ENCODE measurements around the gene DGKH. TPM values are rescaled to one million over a fixed set of nuclear protein-coding genes. Genes with fewer than 3 reads are reported as not detected.

DGKH gene
- total RNA-seq, 1 experiment from 2014 or later = 9.3 TPM

DNA sequence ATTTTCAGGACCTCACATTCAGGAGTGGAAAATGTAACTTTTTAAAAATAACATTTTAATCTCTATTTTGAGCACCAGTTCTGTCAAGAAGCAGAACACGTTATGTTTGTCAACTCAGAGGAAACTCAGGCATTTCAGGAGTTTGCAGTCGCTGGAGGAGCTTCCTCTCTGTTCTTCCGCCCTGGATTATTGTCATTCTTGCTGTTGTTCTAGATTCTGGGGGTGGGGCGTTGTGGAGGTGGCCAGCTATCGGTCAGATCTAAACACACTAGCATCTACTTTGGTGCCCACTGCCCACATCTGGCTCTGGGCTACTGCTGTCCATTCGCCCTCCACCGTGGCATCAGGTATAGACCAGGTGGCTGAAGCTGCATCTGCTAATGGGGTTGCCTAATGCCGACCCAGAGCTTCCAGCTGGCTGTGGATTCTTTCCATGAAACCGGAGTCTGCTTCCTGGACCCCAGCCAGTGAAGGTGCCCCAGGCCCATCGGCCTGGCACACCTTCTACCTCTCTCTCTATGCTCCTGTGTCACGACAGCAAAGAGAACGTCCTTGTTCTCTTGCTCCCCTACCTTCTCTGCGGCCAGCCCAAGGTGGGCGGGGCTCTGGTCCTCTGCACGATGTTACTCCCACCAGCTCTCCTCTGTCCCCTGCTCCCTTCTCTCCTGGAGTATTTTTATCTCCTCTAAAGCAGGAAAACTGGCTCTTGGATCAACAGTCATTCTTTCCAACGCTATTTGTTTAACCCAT is 36.7 kb upstream of the DGKH start:
- intact Hi-C loops (cut with micrococcal nuclease; ENCODE audit: unreplicated experiment) = no loop called here

DNA sequence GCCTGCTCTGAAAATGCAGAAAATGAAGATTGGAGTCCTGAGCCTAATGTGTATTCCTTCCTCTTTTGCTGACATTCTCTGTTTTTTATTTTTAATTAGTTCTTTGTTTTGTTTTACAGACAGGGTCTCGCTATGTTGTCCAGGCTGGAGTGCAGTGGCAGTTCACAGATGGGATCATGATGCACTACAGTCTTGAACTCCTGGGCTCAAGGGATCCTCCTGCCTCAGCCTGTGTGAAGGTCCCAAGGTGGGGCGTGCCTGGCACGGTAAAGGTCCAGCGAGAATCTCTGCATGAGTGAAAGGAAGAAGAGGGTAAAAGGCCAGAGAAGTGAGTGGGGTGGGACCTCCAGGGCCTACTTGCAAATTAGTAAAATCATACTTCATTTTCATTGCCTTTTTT is 34.3 kb upstream of the DGKH start:
- H3K27ac ChIP-seq = no peak overlapping the region
- intact Hi-C loops (cut with micrococcal nuclease; ENCODE audit: unreplicated experiment) = no loop called here
- H4K20me1 ChIP-seq (ENCODE audit: insufficient read depth) = no peaks in the 10 kb centered on the region
- no peak overlapping the region for H2AFZ ChIP-seq
- BruUV-seq (replicated peaks) = no TSS peak
- no peaks in the 10 kb centered on the region for H3F3A ChIP-seq (ENCODE audit: insufficient read depth, low read depth)
- ChIA-PET POLR2A (ENCODE audit: unreplicated experiment) (interaction anchor here (0.6 kb wide), 1 partner anchor 27 kb away, joined by 6 read pairs; no protein-coding TSS in a partner anchor), CTCF (no interaction called here)
- H3K9me2 ChIP-seq (ENCODE audit: insufficient read depth) = no peaks in the 10 kb centered on the region
- H3K4me2 ChIP-seq = no peak overlapping the region
- H3K9me3 ChIP-seq (ENCODE audit: insufficient read depth, low read depth) = no peaks in the 10 kb centered on the region
- H3K4me3 ChIP-seq = no peak overlapping the region
- no peak for DNase-seq
- H3K79me2 ChIP-seq (ENCODE audit: low read depth) = no peaks in the 10 kb centered on the region
- no peaks in the 10 kb centered on the region for H3K27me3 ChIP-seq (ENCODE audit: insufficient read depth, low read depth)
- no peaks in the 10 kb centered on the region for H3K36me3 ChIP-seq (ENCODE audit: low read depth)
- no peak for TF ChIP-seq EZH2 (IDR thresholded peaks at IDR 0.05; ENCODE audit: low read depth)
- TF ChIP-seq, protein P1, sequence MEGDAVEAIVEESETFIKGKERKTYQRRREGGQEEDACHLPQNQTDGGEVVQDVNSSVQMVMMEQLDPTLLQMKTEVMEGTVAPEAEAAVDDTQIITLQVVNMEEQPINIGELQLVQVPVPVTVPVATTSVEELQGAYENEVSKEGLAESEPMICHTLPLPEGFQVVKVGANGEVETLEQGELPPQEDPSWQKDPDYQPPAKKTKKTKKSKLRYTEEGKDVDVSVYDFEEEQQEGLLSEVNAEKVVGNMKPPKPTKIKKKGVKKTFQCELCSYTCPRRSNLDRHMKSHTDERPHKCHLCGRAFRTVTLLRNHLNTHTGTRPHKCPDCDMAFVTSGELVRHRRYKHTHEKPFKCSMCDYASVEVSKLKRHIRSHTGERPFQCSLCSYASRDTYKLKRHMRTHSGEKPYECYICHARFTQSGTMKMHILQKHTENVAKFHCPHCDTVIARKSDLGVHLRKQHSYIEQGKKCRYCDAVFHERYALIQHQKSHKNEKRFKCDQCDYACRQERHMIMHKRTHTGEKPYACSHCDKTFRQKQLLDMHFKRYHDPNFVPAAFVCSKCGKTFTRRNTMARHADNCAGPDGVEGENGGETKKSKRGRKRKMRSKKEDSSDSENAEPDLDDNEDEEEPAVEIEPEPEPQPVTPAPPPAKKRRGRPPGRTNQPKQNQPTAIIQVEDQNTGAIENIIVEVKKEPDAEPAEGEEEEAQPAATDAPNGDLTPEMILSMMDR (conservative IDR thresholded peaks at IDR 0.05) = no peak
- no peaks in the 10 kb centered on the region for H3K4me1 ChIP-seq (replicated peaks; ENCODE audit: insufficient read depth)

More for the DNA sequence above, 36.7 kb upstream of the DGKH start:
- POLR2A ChIA-PET (ENCODE audit: unreplicated experiment) = no interaction called here
- TF ChIP-seq, protein P1 (conservative IDR thresholded peaks at IDR 0.05) = no peak
- TF ChIP-seq EZH2 (IDR thresholded peaks at IDR 0.05; ENCODE audit: low read depth) = no peak
- Histone ChIP-seq H3K27me3 (ENCODE audit: insufficient read depth, low read depth) (no peaks in the 10 kb centered on the region), H3K9me3 (ENCODE audit: insufficient read depth, low read depth) (no peaks in the 10 kb centered on the region), H3K4me1 (replicated peaks; ENCODE audit: insufficient read depth) (no peaks in the 10 kb centered on the region), H3F3A (ENCODE audit: insufficient read depth, low read depth) (no peaks in the 10 kb centered on the region), H2AFZ (no peak overlapping the region), H3K4me3 (no peak overlapping the region), H3K27ac (no peak overlapping the region), H4K20me1 (ENCODE audit: insufficient read depth) (no peaks in the 10 kb centered on the region), H3K36me3 (ENCODE audit: low read depth) (no peaks in the 10 kb centered on the region), H3K4me2 (no peak overlapping the region), H3K79me2 (ENCODE audit: low read depth) (no peaks in the 10 kb centered on the region), H3K9me2 (ENCODE audit: insufficient read depth) (no peaks in the 10 kb centered on the region)
- CTCF ChIA-PET = interaction anchor here (0.7 kb wide), 1 partner anchor 1422 kb away, joined by 5 read pairs; no protein-coding TSS in a partner anchor
- peak in 1 of 2 experiments; percentile 17 for DNase-seq
- no TSS peak for BruUV-seq (replicated peaks)

DNA sequence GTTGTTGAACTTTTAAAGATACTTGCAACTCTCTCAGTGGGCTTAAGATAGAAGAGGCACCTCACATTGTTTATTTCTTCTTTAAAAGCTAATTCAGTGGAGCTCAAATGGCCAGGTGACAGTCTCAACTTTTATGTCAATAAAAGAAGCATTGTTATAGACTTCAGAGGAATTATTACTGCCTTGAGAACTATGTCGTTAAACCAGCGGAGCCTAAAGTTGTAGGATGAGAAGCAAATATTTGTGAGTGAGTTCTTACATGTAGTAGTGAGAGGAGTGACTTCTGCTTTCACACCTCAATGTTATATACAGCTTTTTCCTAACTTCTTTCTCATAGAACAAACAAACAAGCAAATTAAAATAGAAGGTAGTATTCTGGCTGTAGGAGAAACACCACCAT is 31.2 kb upstream of the DGKH start:
- no peaks in the 10 kb centered on the region for H3K27me3 ChIP-seq (ENCODE audit: insufficient read depth, low read depth)
- no TSS peak for BruUV-seq (replicated peaks)

More for the DNA sequence above, 31.2 kb upstream of the DGKH start:
- H3K9me2 ChIP-seq (ENCODE audit: insufficient read depth) = no peaks in the 10 kb centered on the region
- peak in 1 of 2 experiments; percentile 40 for DNase-seq
- TF ChIP-seq EZH2 (IDR thresholded peaks at IDR 0.05; ENCODE audit: low read depth) = no peak
- TF ChIP-seq, protein P1 (conservative IDR thresholded peaks at IDR 0.05) = no peak
- CTCF ChIA-PET = no interaction called here
- no peaks in the 10 kb centered on the region for H3F3A ChIP-seq (ENCODE audit: insufficient read depth, low read depth)
- no peaks in the 10 kb centered on the region for H4K20me1 ChIP-seq (ENCODE audit: insufficient read depth)
- H3K4me1 ChIP-seq (replicated peaks; ENCODE audit: insufficient read depth) = no peaks in the 10 kb centered on the region
- no peak overlapping the region for H3K4me3 ChIP-seq
- no peaks in the 10 kb centered on the region for H3K9me3 ChIP-seq (ENCODE audit: insufficient read depth, low read depth)
- POLR2A ChIA-PET (ENCODE audit: unreplicated experiment) = no interaction called here
- H3K36me3 ChIP-seq (ENCODE audit: low read depth) = no peaks in the 10 kb centered on the region
- no peaks in the 10 kb centered on the region for H3K79me2 ChIP-seq (ENCODE audit: low read depth)
- H3K4me2 ChIP-seq = no peak overlapping the region
- intact Hi-C loops (cut with micrococcal nuclease; ENCODE audit: unreplicated experiment) = no loop called here
- no peak overlapping the region for H2AFZ ChIP-seq
- H3K27ac ChIP-seq = no peak overlapping the region

Data from PC-9 (cell line).